HEK293 (cell line): ENCODE measurements around the gene SSBP2.

Source experiments
- IKZF3 ChIP-seq: fragments of 450-650 bp; IDR thresholded peaks from 2 replicates; pipeline ENCODE4 v1.5.0; 2018; ENCODE audit warnings: missing biosample characterization, mild to moderate bottlenecking, missing genetic modification characterization, moderate library complexity
- ZNF530 ChIP-seq: fragments of 450-650 bp; formaldehyde crosslinking; IDR thresholded peaks from 2 replicates; pipeline ENCODE4 v1.5.1; 2016; ENCODE audit warnings: low read depth, missing biosample characterization, missing genetic modification characterization

DNA sequence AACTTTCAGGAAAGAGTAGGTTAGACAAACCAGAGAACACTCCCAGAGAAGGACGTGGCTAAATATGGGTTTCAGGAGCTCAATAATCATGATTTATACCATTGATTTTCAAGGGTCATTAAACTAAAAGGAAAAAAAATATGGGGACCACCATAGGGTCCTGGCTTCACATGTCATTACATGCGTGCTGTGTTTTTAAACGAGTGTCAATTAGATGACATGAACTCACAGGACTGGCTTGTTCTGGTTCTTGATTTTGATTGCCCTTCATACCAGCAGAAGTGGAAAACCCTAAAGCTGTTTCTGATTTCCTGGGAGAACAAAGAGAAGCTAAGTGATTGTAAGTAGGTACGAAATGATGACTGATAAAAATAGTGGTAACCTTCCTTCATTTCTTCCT lies 362.7 kb downstream of the SSBP2 start:
- TF ChIP-seq ZNF530 (tag by site-specific recombination) (no peak), IKZF3 (tag by site-specific recombination) (no peak)
